NCI-H2227 treated with DMSO at 0.1 percent for 48 hours (cell line): ENCODE data around the gene ANKRD65.
"Not testable (repeated sequence)": the region's sequence is repeated elsewhere in the genome, so short reads cannot be mapped to it uniquely, and the experiment has no call there.

Experiments used
- DNase-seq: peaks from one replicate; lab custom pipeline; 2025; lab: John Stamatoyannopoulos, UW

ANKRD65 gene

GRCh38 chr1:1370094-1370493, 51.0 kb downstream of the ANKRD65 start:
- not testable (repeated sequence) for DNase-seq
